Neural cell (in vitro differentiated cells): ENCODE measurements around the gene PYGB.

Source experiments
- CTCF ChIP-seq: fragments of 450-650 bp; IDR thresholded peaks from 2 replicates; pipeline ENCODE4 v1.5.1; 2014; ENCODE audit warnings: antibody characterized with exemption, mild to moderate bottlenecking, moderate library complexity; ENCODE audit not compliant: poor library complexity, severe bottlenecking
- EZH2 ChIP-seq: fragments of 200-600, 300-800 bp; shearing (Covaris generic), sonication (generic); IDR thresholded peaks from 2 replicates; pipeline ENCODE4 v1.6.1; 2014; ENCODE audit warnings: antibody characterized with exemption, low read length, borderline replicate concordance, mild to moderate bottlenecking; ENCODE audit not compliant: insufficient read depth, poor library complexity, severe bottlenecking
- POLR2AphosphoS5 ChIP-seq: IDR thresholded peaks from 2 replicates; pipeline ENCODE4 v1.6.1; 2012
- TAF1 ChIP-seq: IDR thresholded peaks from 2 replicates; pipeline ENCODE4 v1.6.1; 2012; ENCODE audit warnings: low read depth

GRCh38 chr20:25238319-25239037, 9.4 kb upstream of the PYGB start:
- TF ChIP-seq TAF1 (no peak), CTCF (no peak), POLR2AphosphoS5 (no peak), EZH2 (no peak)
